A549 treated with CpdA at 1 μM for 4 hours (cell line): Measurements from ENCODE around the gene FAM78B. TPM values are rescaled to one million over a fixed set of nuclear protein-coding genes. Genes with fewer than 3 reads are reported as not detected.

Experiments
- total RNA-seq: library from RNA; stranded (reverse); fragments of 200-300 nt; extraction: Qiagen RNA extraction; gene quantifications from 5 replicates; pipeline ENCODE4 v1.2.3, GENCODE V29; 2022; ENCODE audit warnings: low read depth

FAM78B gene, protein sequence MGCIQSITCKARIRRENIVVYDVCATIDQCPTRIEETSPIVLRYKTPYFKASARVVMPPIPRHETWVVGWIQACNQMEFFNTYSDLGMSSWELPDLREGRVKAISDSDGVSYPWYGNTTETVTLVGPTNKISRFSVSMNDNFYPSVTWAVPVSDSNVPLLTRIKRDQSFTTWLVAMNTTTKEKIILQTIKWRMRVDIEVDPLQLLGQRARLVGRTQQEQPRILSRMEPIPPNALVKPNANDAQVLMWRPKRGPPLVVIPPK
- total RNA-seq, result 0.08 to 0.46 TPM (median 0.32 TPM) in 5 replicates

DNA sequence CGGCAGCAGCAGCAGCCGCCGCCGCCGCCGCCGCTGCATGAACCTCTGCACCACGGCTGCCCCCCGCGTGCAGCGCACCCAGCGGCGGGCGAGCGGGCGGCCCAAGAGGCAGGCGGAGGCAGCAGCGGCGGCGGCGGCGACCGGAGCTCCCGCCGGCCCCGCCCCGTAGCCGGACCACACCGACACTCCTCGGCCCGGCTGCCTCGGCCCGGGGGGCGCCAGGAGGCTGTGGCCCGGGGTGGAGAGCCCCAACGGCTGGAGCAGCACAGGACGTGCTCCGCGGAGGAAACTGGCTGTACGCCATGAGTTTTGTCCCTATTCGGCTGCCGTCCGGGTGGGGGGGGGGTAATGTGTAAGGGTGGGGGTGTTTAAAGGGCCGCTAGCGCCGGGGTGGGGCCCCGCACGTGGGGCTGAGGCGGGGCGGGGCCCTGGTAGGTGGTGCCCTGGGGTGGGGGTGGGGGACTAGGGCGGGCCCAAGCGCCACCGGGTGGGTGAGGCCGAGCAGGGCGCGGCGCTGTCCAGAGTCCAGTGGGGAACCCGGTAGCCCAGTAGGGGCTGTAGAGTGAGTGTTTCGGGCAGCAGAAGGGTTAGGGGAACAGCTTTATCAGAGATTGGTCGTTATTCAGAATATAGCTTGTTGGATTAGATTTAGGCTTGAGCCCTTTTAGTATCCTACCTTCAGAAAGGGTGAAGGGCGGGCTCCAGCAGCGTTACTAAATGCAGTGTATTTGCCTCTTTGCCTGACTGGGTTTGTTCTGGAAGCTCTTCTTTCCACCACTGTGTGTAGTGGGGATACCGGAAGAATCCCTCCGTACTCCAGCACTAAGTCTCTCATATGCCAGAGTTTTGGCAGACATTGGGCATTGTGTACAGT, at the start of gene FAM78B:
Gene FAM78B (minus strand): TSS at position 304 of the 874 bp plus-strand sequence. CDS start 753 bp downstream, outside the sequence.

